GM18511 (cell line): ENCODE measurements around the gene MIEN1.
"Not testable (repeated sequence)": the region's sequence is repeated elsewhere in the genome, so short reads cannot be mapped to it uniquely, and the experiment has no call there.

Source experiments
- ATAC-seq: cut with Tn5 transposase; IDR thresholded peaks from one replicate; pipeline ENCODE4 v1.9.1; 2021; ENCODE audit warnings: mild to moderate bottlenecking, moderate library complexity; ENCODE audit not compliant: unreplicated experiment

The MIEN1 gene

GRCh38 chr17:39701012-39701783 lies 29.1 kb downstream of the MIEN1 start:
- ATAC-seq = no peak

- no peak for ATAC-seq
These were observed 30.0 kb downstream of the MIEN1 start for GRCh38 chr17:39700148-39700987.

GRCh38 chr17:39699818-39700147 lies 30.5 kb downstream of the MIEN1 start, which contains the start of gene ERBB2:
Gene ERBB2, plus strand, starts transcription at chr17:39700064. Its CDS starts 175 bp downstream, at chr17:39700239.
- no peak for ATAC-seq

GRCh38 chr17:39699157-39699817 lies 31.0 kb downstream of the MIEN1 start:
- not testable (repeated sequence) for ATAC-seq

GRCh38 chr17:39697961-39698360 lies 32.4 kb downstream of the MIEN1 start:
- ATAC-seq = no peak

- no peak for ATAC-seq
These were observed 33.6 kb downstream of the MIEN1 start for GRCh38 chr17:39696731-39697130.

- no peak for ATAC-seq
These were observed 35.2 kb downstream of the MIEN1 start for GRCh38 chr17:39695089-39695474.

- no peak for ATAC-seq
These were observed 35.7 kb downstream of the MIEN1 start for GRCh38 chr17:39694593-39694992.

- no peak for ATAC-seq
These were observed 41.4 kb downstream of the MIEN1 start for GRCh38 chr17:39688945-39689344.

- ATAC-seq = no peak
These were observed 41.9 kb downstream of the MIEN1 start for GRCh38 chr17:39688475-39688835.

GRCh38 chr17:39687546-39688474 lies 42.5 kb downstream of the MIEN1 start, which contains the start of gene PGAP3:
Gene PGAP3, minus strand, starts transcription at chr17:39688057. Its CDS starts 43 bp downstream, at chr17:39688014.
- ATAC-seq = peak; percentile 83

- ATAC-seq = no peak
These were observed 43.2 kb downstream of the MIEN1 start for GRCh38 chr17:39687101-39687545.

- no peak for ATAC-seq
These were observed 45.8 kb downstream of the MIEN1 start for GRCh38 chr17:39684369-39685192.

GRCh38 chr17:39683295-39683939 lies 46.9 kb downstream of the MIEN1 start:
- no peak for ATAC-seq

- ATAC-seq = no peak
These were observed 50.7 kb downstream of the MIEN1 start for GRCh38 chr17:39679521-39680192.
